ENCODE data around the gene LLGL1. TPM values are rescaled to one million over a fixed set of nuclear protein-coding genes. Genes with fewer than 3 reads are reported as not detected.

The LLGL1 gene
- total RNA-seq (2014; rRNA removed; shearing (Covaris generic)): 12.1 and 14.0 TPM in 2 replicates

DNA sequence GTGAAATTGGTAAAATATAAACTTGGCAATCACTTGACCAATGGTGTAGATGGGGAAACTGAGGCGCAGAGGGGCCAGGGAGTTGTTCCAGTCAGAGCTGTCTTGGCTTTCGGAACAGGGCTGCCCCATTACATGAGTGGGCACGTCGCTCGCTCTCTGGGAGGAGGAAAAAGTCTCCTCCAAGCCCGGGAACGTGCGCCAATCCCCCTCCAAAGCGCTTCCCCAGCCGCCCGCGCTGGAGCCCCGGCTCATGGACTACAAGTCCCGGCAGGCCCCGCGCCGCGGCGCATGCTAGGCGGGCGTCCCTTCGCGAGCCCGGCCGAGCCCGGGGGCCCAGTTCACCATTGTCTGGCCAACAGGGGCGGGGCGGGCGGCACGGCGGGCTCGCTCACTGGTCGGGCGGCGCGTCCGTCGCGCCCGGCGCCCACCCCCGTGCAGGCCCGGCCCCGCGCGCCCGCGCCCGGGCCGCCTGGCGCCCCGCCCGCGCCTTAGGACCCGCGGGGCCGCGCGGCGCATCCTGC is at the start of gene LLGL1:
LLGL1 (plus strand) TSS at position 515 of the 521 bp plus-strand sequence. CDS start 48 bp downstream, outside the sequence.
- peak; percentile 87 for DNase-seq (ENCODE audit: low spot score)

DNA sequence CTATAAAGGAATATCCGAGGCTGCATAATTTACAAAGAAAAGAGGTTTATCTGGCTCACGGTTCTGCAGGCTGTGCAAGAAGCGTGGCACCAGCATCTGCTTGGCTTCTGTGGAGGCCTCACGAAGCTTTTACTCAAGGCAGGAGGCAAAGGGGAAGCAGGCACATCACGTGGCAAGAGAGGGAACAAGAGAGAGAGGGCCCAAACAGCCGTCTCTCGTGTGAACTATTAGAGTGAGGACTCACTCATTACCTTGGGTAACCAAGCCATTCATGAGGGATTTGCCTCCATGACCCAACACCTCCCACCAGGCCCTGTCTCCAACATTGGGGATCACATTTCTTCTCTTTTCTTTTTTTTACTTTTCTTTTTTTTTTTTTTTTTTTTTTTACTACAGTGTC is 49.3 kb upstream of the LLGL1 start:
- DNase-seq (ENCODE audit: low spot score): no peak

DNA sequence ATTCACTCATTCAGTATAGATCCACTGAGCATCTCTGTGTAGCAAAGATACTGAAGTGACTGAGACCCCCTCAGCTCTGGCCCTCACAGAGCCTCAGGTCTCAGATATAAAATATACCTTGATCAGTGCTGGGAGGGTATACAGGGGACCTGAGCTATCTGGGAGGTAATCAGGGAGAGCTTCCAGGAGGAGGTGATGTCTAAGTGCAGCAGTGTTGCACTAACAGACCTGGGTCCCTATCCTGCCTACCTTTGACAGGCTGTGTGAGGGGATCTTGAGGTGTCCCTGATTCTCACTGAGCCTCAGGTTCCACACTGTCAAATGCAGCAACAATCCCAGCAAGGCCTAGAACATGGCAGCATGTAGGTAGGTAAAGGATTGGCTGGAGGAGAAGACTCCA is 48.3 kb upstream of the LLGL1 start:
- no peak for DNase-seq (ENCODE audit: low spot score)

DNA sequence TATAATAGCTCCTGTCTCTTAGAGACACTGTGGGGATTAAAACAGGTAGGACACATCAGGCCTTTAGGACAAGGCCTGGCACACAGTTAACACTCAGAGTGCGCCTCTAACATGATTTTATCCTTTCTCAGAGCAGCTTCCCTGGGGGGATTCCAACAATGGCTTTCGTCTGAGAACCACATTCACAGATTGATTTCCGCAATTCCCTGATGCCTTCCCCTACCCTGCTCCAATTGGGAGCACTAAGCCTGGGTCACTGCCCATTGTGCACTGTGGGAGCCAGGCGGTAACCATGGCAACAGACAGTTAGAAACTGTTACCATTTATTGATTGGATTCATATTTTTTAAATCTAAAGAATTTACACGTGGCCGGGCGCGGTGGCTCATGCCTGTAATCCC is 47.7 kb upstream of the LLGL1 start:
- DNase-seq (ENCODE audit: low spot score): no peak

DNA sequence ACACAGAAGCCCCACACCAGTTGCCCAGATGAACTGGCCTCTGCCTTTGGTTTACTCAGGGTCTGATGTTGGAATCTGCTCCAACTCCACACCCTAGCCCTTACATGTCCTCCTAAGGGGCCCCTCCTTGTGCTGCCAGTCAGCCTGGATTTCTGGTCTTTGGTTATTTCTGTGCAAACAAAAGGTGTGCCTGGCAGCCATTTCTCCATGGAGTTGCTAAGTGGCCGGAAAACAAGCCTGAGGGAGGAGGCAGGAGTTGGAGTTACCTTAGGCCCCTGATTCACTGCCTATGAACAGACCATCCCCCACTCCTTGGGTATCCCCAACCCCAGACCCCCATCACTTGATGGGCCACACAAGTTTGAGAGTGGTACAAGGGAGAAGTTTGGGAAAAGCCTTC is 46.2 kb upstream of the LLGL1 start:
- no peak for DNase-seq (ENCODE audit: low spot score)

DNA sequence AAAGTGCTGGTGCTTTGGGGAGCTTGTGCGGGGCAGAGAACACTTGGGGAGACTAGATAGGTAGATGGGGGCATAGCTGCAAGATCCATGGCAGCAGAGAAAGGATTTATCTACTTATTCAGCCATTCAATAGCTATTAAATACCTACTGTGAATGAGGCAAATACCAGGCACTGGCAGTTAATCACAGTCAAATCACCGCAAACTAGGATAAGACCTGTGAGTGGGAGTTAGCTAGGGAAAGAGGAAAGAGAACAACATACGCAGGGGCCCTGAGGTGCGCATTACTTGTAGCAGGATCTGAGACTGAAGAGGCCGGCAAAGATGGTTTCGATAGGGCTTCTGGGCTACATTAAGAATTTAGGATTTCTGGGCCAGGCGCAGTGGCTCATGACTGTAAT is 45.6 kb upstream of the LLGL1 start:
- DNase-seq (ENCODE audit: low spot score): no peak

DNA sequence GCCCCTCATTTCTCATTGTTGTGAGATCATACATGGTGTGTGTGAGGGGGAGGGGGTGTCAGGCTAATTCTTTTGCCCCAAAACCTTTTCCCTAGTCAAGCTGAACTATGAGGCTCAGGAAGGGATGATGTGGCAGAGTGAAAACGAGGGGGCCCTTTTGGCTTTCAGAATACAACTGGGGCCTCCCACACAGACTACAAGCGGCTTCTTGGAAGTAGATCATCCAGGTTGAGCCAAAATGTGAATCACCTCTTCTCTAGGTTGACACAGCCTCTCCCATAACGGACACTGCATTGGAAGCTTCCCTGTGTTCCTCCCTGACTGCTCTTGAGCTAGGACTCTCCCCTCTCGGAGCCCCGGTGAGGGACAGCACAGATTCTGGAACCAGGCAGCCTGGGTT is 44.1 kb upstream of the LLGL1 start:
- DNase-seq (ENCODE audit: low spot score): no peak

DNA sequence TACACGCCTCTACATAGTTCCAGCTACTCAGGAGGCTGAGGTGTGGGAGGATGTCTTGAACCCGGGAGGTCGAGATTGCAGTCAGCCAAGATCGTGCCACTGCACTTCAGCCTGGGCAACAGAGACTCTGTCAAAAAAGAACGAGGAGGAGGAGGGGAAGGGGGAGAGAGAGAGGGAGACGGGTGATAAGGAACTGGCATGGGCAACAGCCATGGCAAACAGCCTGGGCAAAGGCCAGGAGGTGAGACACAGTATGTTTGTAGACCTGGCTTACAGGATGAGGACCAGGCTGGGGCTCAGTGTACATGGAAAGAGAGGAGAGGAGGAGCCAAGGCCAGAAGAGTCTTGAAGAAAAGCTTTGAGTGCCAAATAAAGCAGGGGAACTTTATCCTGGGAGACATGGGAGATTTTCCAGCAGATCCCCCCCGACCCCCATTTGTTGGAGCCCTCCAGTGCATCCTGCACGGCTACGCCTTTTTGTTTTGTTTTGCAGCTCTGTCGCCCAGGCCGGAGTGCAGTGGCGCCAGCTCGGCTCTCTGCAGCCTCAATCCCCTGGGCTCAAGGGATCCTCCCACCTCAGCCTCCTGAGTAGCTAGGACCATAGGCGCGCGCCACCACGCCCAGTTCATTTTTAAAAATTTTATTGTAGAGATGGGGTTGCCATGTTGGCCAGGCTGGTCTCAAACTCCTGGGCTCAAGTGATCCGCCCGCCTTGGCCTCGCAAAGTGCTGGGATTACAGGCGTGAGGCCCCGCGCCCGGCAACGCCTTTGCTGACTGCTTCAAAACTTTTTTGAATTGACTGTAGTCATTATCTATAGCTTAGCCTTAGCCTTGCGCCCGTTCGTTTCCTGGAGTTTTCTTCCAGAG is 43.1 kb upstream of the LLGL1 start:
- DNase-seq (ENCODE audit: low spot score): no peak

DNA sequence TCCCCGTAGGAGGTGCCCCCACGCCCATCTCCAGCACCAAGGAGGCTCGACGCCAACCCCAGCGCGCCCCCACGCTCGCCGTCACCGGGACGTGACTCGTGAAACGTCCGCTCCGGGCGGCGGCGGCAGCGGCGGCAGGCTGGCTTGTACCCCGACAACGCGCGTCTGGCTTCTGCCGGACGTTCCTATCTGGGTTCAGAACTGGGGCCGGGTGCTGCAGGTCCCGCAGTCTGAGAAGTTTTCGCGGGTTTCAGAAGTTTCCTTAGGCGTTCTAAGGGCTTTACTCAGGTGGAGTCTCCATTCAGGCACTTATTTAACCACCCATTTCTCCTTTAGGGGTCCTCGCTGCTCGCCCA is 42.5 kb upstream of the LLGL1 start:
- DNase-seq (ENCODE audit: low spot score): peak; percentile 64

DNA sequence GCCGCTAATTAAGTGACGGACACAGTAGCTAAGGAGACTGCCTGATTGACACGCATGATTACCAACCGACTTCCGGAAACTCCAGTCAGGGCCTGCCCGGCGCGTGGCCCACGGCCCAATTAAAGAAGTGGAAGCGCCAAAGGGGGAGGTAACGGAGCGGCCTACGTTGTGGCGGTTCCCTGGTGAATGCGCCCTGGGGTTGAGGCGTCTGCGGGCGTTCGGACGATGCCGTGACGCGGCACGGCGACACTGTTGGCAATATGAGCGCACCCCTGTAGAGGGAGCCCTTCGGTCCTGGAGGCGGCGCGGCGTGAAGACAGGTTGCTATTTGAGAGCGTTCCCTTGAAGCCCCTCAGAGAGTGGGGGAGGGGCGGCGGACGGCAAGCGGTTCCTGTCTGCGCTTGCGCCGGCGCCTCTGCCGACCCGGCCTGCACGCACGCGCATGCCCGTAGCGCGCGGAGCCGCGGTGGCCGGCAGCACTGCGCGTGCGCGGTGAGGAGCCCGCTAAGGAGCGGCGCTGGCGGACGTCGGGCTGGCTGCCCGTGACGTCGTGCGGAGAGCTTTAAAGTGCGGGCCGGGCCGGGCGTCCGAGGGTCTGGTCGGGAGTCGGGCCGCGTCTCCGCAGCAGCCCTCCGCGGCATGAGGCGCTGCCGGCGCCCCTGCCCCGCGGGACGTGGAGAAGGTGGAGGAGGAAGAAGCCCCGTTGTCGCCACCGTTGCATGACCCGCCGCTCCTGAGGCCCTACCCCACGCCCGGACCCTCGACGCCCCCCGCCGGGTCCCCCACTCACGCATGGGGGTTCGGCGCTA is 41.9 kb upstream of the LLGL1 start, which contains the start of gene ALKBH5:
ALKBH5 (plus strand) TSS at position 495 of the 809 bp plus-strand sequence. CDS start 416 bp downstream, outside the sequence.
- DNase-seq (ENCODE audit: low spot score): peak; percentile 99

DNA sequence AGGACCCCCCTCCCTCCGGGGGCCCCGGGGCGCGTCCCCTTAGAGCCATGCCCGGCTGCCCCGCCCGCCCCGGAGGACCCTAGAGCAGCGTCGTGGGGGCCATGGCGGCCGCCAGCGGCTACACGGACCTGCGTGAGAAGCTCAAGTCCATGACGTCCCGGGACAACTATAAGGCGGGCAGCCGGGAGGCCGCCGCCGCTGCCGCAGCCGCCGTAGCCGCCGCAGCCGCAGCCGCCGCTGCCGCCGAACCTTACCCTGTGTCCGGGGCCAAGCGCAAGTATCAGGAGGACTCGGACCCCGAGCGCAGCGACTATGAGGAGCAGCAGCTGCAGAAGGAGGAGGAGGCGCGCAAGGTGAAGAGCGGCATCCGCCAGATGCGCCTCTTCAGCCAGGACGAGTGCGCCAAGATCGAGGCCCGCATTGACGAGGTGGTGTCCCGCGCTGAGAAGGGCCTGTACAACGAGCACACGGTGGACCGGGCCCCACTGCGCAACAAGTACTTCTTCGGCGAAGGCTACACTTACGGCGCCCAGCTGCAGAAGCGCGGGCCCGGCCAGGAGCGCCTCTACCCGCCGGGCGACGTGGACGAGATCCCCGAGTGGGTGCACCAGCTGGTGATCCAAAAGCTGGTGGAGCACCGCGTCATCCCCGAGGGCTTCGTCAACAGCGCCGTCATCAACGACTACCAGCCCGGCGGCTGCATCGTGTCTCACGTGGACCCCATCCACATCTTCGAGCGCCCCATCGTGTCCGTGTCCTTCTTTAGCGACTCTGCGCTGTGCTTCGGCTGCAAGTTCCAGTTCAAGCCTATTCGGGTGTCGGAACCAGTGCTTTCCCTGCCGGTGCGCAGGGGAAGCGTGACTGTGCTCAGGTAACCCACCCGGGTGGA is 41.0 kb upstream of the LLGL1 start:
- DNase-seq (ENCODE audit: low spot score): no peak

DNA sequence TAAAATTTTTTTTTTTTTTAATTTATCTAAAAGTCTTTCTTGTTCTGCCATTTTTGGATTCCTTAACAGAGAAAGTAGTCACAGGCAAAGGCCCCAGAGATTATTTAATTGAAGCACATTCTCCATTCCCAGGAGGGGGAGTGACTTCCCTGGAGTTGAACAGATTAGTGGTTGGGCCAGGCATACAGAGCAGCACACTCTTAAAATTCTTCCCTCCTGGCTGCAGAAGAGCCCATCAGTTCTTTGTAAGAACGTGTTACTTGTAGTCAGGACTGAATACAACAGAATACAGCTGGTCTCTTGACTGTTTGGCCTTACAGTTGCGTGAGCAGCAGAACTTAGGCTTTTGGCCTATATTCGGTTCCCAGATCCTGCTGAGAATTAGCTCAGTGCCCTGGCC is 40.0 kb upstream of the LLGL1 start:
- no peak for DNase-seq (ENCODE audit: low spot score)

DNA sequence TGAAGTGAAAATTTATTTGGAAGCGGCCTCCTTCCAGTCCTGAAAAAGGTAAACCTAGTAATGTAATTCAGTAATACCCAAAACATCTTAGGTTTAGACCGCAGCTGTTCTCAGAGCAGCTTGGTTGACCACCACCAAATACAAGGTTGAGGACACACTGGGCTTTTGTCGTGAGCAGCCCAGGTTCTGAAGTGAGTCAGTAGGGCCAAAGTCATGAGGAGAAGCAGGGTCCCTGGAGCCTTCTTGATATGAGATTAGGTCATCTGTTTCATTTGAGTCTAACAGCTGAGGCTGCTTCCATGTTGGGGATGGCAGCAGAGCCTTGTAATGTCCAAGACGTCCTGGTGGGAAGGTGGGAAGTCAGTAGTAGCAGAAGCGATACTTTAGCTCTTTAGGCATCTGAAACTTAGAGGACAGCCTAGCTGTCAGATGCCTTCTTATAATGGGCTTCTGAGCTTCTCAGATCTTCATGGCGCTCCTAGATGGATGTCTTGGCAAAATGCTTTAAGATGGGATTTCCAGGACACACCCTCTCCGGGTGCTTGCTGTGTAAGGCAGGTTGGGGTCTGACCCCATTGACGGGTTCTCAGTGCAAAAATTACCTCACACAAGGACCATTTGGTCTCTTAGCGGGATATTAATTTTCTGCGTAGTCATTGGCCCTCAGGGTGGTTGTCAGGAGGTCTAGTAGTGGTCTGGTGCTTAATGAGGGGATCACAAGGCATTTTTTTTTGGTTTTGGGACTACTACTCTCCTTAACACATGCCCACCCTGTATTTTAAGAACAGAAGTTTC is 39.4 kb upstream of the LLGL1 start:
- no peak for DNase-seq (ENCODE audit: low spot score)

DNA sequence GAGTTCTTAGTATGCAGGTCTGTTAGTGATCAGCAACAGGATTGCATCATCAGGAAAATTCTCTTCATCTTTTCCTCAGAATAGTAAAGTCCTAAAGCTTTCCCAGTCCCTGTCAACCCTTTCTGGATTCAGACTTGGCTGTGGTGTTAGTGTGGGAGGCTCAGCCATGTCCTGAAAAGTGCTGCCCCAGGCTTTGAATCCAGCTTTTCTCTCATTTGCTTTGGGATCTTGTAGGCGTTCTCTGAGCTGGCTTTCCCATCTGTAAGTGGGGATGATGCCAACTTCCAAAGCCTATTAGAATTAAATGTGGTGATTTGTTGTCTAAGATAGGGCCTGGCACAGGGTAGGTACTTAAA is 38.8 kb upstream of the LLGL1 start:
- no peak for DNase-seq (ENCODE audit: low spot score)

DNA sequence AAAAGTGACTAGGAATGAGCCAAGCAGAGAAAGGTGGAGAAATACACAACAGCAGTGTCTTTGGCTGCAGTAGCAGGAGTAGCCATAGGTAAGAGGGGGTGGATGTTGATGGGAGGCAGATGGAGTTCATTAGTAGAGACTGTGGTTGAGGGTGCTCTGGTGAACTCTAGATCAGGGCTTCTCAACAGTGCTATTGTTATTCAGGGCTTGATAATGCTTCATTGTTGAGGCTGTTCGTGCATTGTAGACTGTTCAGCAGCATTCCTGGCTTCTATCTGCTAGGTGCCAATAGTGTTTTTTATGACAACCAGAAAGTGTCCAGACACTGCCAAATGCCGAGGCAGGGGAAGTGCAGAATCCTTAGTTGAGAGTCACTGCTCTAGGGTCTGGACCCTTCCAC is 38.2 kb upstream of the LLGL1 start:
- no peak for DNase-seq (ENCODE audit: low spot score)

DNA sequence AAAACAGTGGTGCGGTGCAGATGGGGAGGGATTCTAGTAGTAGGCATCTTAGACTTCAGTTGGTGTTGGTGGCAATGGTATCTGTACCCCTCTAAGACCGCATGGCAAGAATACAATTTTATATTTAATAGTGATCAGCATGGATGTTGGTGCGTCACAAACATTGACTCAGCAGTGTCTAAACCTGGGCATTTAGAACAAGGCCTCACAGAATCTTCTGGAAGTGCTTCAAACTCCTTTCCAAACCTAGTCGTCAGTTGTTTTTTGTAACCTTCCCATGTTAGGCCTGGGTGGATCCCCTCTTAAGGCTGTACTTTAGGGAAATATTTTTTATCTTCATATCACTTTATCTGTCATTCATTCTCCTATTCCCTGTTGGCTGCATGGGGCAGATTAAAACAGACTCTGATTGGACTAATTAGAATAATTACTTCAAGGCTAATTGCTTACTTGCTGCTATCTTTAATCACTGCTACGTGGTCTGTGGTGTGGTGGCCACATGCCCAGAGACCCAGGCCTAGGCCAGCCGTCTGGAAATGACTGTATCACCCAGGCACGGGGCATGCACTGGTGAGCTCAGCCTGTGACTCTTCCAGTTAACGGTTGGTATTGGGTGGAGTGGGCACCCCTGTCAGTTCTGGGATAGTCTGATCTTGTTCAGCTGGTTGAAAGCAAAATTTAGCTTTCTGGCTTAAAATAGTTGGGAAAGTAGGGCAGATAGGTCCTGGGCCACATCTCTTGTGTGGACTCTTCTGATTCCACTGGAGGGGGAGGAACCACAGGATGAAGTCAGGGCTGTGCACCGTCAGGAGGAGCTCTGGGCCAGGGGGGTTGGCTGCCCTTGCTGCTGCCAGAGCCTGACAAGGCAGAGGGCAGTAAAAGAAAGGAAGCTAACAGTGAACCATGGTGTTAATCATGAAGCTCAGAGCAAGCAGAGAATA is 37.3 kb upstream of the LLGL1 start:
- DNase-seq (ENCODE audit: low spot score): no peak

DNA sequence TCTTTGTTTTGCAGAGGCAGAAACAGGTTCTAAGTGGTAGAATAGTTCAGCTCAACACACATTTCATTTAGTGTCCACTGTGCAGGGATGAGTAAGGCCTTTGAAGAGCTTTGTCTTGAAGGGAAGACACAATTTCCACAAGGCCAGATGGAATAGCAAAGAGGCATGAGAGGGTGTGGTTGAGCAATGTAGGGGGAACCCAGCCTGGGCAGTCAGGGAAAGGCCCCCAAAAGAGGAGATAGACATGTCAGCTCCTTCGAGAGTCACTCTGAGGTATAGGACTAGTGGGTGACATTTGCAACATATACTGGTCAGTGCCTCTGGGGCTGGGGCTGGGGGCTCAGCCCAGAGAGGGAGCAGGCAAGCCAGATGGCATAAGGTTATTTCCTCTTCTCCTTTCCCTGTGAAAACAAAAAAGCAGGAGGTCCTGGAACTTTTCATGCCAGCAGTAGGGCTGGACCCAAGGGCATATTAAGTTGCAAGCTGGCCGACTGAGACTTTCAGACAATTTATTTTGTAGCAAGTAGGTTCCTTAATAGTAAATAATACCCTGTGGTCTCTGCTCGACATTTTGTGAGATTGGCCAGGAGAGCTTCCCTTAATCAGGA is 34.7 kb upstream of the LLGL1 start:
- no peak for DNase-seq (ENCODE audit: low spot score)

DNA sequence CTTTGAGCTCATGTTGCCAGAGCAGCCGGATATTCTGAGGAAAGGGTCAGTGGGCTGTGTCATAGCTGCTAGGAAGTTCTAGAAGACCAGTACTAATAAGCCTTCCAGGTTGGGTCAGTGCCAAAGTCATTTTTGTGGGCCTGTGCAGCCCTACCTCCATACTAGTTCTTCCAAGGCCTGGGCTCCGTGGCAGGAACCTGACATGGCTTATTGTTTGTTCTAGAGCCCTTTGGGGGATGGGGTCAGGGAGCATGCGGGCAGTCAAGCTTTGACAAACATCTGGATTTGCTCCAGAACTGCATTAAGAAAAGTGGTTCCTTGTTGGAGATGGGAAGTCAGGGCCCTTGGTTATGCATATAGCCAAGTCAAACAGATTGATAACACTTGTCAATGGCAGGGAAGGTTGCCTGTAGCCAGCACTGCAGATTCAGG is 34.2 kb upstream of the LLGL1 start:
- DNase-seq (ENCODE audit: low spot score): no peak

DNA sequence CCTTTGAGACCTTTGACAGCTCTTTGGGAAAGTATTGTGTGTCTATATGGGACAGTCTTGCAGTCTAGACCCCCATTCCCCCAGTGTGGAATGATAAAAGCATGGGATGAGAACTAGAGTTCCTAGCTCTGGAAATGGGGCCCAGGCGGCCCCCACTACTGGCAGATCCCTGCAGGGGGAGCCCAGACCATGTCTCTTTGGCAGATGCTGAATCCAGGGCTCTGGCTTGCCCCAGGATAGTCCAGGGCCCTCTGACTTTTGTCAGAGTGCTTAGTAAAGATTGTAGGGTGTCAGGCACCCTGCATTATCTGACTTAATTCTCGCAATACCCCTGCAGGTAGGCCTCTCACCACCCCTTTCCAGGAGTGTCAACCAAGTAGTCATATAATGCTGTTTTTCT is 33.5 kb upstream of the LLGL1 start:
- no peak for DNase-seq (ENCODE audit: low spot score)
